Activated naive CD8-positive, alpha-beta T cell treated with anti-CD3 and anti-CD28 coated beads, Interleukin-2, amount 50 U/mL, for 16 hours (primary cell): ENCODE results near the gene KIF15.

Experiments
- DNase-seq: peaks from one replicate; pipeline ENCODE4 v3.0.0-alpha.2; 2020; ENCODE audit warnings: low read depth, low spot score

KIF15 gene

DNA sequence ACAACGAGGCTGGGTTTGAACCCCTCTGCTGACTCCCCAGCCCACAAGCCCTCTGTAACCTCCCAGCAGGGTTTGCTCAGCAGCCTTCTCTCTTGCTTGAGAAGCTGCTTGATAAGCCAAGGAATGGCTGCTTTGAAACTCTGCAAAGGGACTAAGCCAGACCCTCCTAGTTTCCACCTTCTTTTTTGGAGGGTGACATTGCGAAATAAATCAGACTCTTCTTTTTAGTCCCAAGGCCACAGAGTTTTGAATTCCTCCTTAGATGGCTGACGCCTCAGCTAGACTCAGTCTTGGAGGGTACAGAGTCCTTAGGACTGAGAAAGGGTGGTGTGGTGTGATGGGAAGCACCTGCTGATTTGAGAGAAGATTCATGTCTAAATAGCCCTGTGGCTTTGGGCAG, 114.0 kb downstream of the KIF15 start:
- DNase-seq, result no peak

GRCh38 chr3:44877333-44877732, 115.7 kb downstream of the KIF15 start:
- DNase-seq, result no peak

DNA sequence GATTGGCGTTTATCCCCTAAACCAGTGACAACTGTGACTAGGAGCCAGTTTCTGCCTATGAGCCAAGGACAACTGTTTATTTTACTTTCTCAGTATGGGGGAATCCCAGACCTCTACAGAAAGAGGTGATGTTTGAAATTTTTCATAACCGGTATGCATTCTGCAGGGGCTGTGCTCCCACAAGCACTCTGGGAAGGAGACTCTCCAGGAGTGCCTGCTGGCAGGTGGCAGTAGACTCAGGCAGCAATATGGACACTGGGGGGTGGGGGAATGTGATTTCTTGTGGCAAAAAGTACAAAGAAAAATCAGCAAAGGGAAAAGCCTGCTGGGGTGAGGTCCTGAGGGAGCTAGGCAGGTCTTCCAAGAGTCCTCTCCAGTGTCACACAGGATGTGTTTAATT, 118.7 kb downstream of the KIF15 start:
- DNase-seq, result no peak

DNA sequence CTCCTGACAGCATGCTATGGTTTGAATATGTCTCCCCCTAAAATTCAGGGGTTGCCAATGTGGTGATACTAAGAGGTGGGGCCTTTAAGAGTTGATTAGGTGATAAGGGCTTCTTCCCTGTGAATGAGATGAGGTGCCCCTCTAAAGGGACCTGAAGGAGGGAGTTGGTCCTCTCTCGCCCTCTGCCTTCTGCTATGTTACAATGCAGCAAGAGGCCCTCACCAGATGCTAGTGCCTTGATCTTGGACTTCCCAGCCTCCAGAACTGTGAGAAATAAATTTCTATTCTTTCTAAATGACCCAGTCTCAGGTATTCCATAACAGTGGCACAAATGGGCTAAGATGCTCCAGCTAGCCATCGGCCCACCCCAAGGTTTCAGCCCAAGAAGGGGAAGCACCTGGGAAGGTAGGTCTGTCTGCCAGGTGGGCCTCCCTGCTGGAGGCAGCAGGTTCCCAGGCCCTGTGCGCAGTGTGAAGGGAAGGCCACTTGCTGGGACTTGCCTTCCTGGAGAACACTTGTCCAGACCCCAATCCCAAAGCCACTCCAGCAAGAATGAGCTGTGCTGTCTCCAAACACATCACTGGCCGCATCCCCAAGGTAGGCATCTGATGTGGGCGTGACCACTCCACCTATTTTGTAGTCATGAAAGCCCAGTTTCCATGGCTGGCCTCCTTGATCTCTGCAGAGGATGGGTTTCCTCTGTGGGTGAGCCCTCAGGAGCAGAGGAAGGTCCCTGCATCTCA, 121.8 kb downstream of the KIF15 start:
- DNase-seq, result no peak

DNA sequence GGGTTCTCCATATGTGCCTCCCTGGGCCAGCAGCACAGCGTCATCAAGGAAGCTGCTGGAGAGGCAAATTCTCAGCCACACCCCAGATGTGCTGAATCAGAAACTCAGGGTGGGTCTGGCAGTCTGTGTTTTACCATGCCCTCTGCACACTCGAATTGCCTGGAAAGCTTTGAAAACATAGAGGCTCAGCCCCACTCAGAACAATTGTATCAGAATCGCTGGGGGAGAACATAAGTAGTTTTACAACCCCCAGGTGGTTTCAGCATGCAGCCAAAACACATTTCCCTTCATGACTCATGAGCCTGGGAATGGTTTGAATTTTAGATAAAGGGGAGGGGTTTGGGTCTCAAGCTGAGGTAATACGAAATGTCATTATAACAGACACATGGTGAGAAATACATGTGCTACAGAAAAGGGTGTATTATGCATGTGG, 122.4 kb downstream of the KIF15 start:
- no peak for DNase-seq

- no peak for DNase-seq
These were observed 124.0 kb downstream of the KIF15 start for GRCh38 chr3:44885618-44886017.

DNA sequence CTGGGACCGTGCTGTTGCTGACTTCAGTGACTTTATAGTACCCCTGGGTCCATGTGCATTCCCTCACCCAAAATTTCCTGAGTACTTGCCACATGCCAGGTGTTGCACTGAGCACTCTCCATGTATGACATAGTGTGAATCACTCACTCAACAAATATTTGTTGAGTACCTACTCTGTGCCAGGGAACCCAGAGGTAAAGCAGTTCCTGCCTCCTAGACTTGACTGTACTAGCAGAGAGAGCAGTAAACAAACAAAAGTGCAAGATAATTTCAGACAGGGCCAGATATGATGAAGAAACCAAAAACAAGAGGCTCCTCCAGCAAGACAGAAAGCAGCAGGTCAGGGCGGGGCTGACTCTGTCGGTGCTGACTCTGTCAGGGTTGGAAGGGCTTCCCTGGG, 125.0 kb downstream of the KIF15 start:
- DNase-seq, result no peak

DNA sequence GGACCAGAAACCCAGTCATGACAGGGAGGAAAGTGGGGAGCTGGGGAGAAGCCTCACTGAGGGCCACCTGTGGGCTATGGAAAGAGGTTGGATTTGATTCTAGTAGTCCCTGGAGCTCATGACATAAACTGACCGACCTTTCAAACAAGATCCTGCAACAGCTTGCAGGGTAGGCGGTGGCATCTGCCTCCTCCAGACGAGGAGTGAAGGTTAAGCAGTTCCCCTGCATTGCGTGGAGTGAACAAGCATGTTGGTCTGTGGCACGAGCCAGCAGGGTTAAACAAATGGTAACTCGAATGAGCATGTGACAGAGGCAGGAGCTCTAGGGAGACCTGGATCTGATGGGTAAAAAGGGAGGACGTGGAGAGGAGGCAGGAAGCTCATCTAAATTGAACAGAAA, 125.5 kb downstream of the KIF15 start:
- no peak for DNase-seq

DNA sequence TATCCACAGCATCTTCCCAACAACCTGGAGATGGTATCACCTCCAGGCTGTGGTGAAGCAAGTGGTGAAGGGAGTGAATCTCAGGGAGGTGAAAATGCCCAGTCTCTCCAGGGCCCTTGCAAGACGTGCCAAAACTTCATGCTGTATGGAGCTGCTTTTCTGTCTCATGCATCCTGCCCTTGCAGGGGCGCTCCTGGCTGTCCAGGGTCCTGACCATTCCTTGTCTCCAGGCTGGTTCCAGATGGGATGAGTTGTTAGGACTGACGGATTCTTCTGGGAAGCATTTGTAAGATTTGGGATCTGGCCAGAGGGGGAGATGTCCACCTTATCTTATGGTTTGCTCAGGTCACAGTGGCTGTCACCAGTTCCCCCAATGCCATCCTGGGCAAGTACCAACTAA, 128.7 kb downstream of the KIF15 start:
- DNase-seq, result no peak

DNA sequence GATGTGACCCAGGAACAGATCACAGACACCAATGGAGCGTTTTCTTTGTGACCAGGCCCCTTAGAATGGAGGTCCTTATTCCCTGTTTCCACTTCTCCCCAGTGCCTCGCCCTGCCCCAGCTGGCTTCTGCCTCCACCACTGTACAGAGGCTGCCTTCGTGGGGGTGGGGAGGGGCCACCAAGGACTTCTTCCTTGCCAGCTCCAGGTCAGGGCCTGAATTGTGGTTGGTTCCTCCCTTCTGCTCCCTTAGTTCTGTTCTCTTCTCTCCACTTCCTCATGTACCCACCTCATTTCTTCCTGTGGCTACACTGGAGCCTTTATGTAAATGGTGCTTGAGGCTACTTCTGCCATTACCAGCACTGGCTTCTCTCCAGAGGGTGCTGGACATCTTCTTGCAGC, 129.3 kb downstream of the KIF15 start:
- DNase-seq, result no peak

DNA sequence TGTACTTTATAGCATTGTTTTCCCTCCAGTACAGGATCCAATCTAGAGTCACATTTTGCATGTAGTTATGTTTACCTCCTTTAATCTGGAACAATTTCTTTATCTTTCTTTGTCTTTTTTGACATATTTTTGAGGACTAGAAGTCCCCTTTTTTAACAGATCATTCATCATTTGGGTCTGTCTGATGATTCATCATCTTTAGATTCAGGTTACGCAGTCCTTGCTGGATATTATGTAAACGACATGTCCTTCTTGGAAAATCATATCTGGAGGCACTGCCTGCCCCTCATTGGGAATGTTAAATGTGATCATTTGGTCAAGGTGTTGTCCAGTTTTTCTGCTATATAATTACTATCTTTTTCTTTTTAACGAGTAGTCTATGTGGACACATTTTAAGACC, 131.1 kb downstream of the KIF15 start:
- no peak for DNase-seq

DNA sequence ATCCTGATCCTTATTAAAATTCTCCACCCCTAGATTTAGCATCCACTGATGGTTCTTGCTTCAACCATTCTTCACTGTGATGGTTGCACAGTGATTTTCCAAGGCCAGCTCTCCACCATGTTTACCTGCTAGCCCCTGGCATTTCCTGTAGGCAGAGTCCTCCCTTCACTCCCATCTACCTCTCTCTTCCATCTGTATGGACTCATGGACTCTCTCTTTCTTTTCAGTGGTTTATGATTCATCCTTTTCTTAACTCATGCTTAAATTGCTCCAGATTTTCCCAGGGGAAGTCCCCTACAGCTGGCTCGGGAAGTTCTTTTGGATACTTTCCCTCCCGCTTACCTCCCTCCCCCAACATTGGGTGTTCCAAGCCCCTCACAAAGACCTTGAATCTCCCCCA, 131.5 kb downstream of the KIF15 start:
- no peak for DNase-seq

DNA sequence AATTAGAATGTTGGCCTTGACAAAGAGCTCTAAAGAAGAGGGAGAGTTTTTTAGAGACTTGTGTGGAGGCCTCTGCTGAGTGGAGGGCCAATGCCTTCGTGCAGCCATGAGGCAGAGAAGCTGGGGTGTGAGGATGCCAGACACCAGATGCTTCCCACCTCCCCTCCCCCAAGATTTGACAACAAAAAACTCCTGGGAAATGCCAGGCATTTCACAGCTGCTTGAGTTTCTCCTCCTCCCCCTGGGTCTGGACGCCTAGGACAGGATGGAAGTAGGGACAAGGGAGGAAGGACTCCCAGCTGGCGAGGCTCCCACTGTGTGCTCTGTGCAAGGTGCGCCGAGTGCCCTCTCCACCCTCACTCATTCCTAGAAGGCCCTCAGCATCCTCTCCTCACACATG, 132.9 kb downstream of the KIF15 start:
- no peak for DNase-seq

GRCh38 chr3:44896440-44896839, 134.8 kb downstream of the KIF15 start:
- no peak for DNase-seq

DNA sequence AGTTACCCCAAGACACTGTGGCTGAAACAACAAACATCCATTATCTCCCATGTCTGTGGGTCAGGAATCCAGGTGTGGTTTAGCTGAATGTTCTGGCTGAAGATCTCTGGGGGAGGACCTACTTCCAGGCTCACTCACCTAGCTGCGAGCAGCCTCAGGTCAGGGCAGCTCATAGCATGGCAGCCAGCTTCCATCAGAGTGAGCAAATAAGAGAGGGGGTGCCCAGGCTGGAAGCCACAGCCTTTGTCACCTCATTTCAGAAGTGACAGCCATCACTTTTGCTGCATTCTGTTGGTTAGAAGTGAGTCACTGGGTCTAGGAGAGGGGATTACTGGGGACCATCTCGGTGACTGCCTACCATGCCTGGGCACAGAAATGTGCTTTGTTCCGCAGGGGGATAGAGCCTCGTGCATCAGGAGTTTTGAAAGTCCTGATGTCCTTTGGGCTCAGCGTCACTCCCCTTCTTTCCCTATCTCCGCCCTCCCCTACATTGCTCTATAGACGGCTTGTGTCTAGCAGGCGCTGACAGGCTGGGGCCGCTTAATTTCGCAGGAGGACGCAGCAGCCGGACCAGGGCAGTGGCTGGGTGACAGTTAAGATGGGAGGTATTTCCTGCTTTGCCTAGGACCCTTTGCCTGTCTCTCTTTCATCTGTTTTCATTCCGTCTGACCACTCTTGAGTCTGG, 138.2 kb downstream of the KIF15 start:
- DNase-seq, result no peak

DNA sequence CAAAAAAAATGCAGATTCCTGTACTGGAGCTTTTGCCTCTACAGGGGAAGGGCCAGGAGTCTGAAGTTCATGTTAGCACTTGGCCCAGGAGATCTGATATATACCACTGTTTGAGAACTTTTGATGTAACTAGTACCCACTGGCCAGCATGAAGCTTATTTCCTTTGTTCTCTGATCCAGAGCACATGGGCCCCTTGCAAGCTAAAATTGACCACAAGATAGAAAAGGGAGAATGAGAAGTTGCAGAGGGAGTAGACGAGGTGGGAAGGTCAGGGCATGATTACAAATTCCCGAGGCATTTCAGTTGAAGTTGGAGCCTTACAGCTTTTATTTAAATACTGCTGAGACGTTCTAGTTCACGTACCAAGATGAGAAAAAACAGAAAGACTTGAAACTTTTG, 141.0 kb downstream of the KIF15 start:
- DNase-seq, result no peak
